Measurements from ENCODE around the gene SLC39A13. TPM values are rescaled to one million over a fixed set of nuclear protein-coding genes. Genes with fewer than 3 reads are reported as not detected.

The SLC39A13 gene
- total RNA-seq, 1 experiment from 2014 or later = 29.2 TPM

DNA sequence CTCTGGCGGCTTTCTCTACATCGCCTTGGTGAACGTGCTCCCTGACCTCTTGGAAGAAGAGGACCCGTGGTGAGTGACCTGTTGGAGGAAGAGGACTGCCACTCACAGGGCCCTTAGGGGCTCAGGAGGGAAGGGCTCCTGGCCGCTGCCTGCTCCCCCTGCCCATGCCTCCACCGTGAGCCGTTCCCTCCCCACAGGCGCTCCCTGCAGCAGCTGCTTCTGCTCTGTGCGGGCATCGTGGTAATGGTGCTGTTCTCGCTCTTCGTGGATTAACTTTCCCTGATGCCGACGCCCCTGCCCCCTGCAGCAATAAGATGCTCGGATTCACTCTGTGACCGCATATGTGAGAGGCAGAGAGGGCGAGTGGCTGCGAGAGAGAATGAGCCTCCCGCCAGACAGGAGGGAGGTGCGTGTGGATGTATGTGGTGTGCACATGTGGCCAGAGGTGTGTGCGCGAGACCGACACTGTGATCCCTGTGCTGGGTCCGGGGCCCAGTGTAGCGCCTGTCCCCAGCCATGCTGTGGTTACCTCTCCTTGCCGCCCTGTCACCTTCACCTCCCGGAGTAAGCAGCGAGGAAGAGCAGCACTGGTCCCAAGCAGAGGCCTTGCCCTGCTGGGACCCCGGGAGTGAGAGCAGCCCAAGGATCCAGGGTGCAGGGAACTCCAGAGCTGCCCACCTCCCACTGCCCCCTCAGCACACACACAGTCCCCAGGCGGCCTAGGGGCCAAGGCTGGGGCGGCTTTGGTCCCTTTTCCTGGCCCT, 6.9 kb downstream of the SLC39A13 start:
- Histone ChIP-seq H2AFZ (ENCODE audit: low read length) (no peak overlapping the region), H3K27ac (ENCODE audit: insufficient read length, low read depth, low read length) (no peak overlapping the region), H3K9ac (ENCODE audit: extremely low read depth, insufficient read length, low read length) (no peak overlapping the region), H2BK15ac (ENCODE audit: low read depth, low read length) (no peak overlapping the region), H3K79me1 (ENCODE audit: insufficient read depth, low read depth, low read length, poor library complexity, severe bottlenecking) (no peaks in the 10 kb centered on the region), H3K79me2 (ENCODE audit: insufficient read depth, low read length) (no peaks in the 10 kb centered on the region), H2BK12ac (ENCODE audit: insufficient read length, low read depth, low read length) (no peak overlapping the region), H3K18ac (ENCODE audit: insufficient read length, low read depth, low read length) (no peak overlapping the region), H3K23ac (ENCODE audit: insufficient read length, low read depth, low read length) (no peak overlapping the region), H4K5ac (ENCODE audit: insufficient read length, low read depth, low read length) (no peak overlapping the region), H4K8ac (replicated peaks; ENCODE audit: insufficient read length, low read depth, low read length) (no peak overlapping the region), H2BK5ac (ENCODE audit: insufficient read length, low read length) (no peak overlapping the region), H3K56ac (ENCODE audit: insufficient read length, low read depth, low read length) (no peak overlapping the region), H3T11ph (ENCODE audit: low read length) (no peak overlapping the region), H3K9me3 (ENCODE audit: control insufficient read depth, low read depth, low read length) (no peaks in the 10 kb centered on the region), H2AK5ac (ENCODE audit: insufficient read length, low read length) (no peak overlapping the region), H3K14ac (ENCODE audit: insufficient read depth, low read length) (no peak overlapping the region), H3K27me3 (ENCODE audit: insufficient read depth, low read length) (no peaks in the 10 kb centered on the region), H4K20me1 (ENCODE audit: control insufficient read depth, insufficient read depth, insufficient read length) (no peaks in the 10 kb centered on the region), H3K4me2 (ENCODE audit: insufficient read depth, insufficient read length, low read length) (no peak overlapping the region), H4K91ac (ENCODE audit: insufficient read length, low read depth, low read length) (no peak overlapping the region), H3K4me1 (ENCODE audit: insufficient read depth, low read length) (no peaks in the 10 kb centered on the region), H3K4ac (ENCODE audit: low read depth, low read length) (no peak overlapping the region), H2BK120ac (ENCODE audit: low read depth, low read length, poor library complexity, severe bottlenecking) (no peak overlapping the region), H2BK20ac (ENCODE audit: low read depth, low read length, poor library complexity, severe bottlenecking) (no peak overlapping the region), H3K23me2 (ENCODE audit: insufficient read length, low read depth, low read length, poor library complexity, severe bottlenecking) (no peaks in the 10 kb centered on the region)
- no peaks in the 10 kb centered on the region for H3K27me3 Mint-ChIP-seq (ENCODE audit: low read depth)
- H3K36me3 Mint-ChIP-seq (ENCODE audit: insufficient read depth in 1 of 3, low read depth in 3 of 3) = peaks cover 25 to 50% (median 41%) of the 10 kb centered on the region in 3 experiments
- H3K4me3 Mint-ChIP-seq = no peak overlapping the region
- WGBS (ENCODE audit: extremely low coverage, insufficient read length, low lambda C conversion rate) = no CpG with 5 or more reads among the region's 31 CpGs
- peaks cover 2 to 6% of the 10 kb centered on the region in 2 experiments; a peak in 2 of 4 replicates for H3K4me1 Mint-ChIP-seq
- TF ChIP-seq, protein P1, sequence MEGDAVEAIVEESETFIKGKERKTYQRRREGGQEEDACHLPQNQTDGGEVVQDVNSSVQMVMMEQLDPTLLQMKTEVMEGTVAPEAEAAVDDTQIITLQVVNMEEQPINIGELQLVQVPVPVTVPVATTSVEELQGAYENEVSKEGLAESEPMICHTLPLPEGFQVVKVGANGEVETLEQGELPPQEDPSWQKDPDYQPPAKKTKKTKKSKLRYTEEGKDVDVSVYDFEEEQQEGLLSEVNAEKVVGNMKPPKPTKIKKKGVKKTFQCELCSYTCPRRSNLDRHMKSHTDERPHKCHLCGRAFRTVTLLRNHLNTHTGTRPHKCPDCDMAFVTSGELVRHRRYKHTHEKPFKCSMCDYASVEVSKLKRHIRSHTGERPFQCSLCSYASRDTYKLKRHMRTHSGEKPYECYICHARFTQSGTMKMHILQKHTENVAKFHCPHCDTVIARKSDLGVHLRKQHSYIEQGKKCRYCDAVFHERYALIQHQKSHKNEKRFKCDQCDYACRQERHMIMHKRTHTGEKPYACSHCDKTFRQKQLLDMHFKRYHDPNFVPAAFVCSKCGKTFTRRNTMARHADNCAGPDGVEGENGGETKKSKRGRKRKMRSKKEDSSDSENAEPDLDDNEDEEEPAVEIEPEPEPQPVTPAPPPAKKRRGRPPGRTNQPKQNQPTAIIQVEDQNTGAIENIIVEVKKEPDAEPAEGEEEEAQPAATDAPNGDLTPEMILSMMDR (conservative IDR thresholded peaks at IDR 0.05) = no peak
- H3K9me3 Mint-ChIP-seq = no peaks in the 10 kb centered on the region
- DNase-seq = no peak
- H3K27ac Mint-ChIP-seq = peak overlapping the region in 2 of 3 experiments; percentile 39 to 68; a peak in 3 of 7 replicates
